SK-N-SH treated with all-trans-retinoic acid at 6 μM for 48 hours (cell line): ENCODE measurements around the gene TMPRSS11B.

Source experiments
- ARNTL ChIP-seq: fragments of 450-650 bp; formaldehyde crosslinking; IDR thresholded peaks from 2 replicates; pipeline ENCODE4 v1.5.0; 2020; ENCODE audit warnings: low read depth, mild to moderate bottlenecking, moderate library complexity, borderline replicate concordance
- OSR1 ChIP-seq: fragments of 250-450 bp; sonication (Bioruptor Pico); IDR thresholded peaks from 2 replicates; pipeline ENCODE4 v1.8.0; 2022; ENCODE audit warnings: moderate library complexity, mild to moderate bottlenecking, inconsistent platforms
- RARB ChIP-seq: fragments of 250-450 bp; sonication (Bioruptor Pico); IDR thresholded peaks from 2 replicates; pipeline ENCODE4 v1.8.0; 2021; ENCODE audit warnings: mild to moderate bottlenecking, moderate library complexity
- TOX ChIP-seq: fragments of 250-450 bp; sonication (Bioruptor Pico); IDR thresholded peaks from 2 replicates; pipeline ENCODE4 v1.8.0; 2021; ENCODE audit warnings: mild to moderate bottlenecking, moderate library complexity, borderline replicate concordance

DNA sequence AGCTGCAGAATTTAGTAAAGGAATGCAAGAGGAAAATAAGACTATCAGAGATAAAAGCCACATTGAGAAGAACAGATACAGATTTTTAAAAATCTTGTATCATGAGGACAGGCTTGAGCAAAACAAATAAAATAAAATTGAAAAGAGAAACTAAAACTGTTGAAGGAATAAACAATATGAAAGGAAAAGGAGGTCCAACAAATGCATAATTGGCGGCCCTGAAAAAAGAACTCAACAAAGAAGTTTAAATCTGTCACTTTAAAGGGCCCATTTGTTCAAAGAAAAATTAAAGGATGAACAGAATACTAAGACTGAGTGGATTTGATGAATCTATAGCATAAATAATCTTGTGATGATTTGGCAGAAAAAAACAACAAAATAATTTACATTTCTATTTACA is 36.5 kb downstream of the TMPRSS11B start:
- TF ChIP-seq TOX (CRISPR knock-in tag) (no peak), OSR1 (CRISPR knock-in tag) (no peak), RARB (no peak), ARNTL (CRISPR knock-in tag) (no peak)
